Mesenteric fat pad (tissue), 1 donor: ENCODE results near the gene RAB3A. TPM values are rescaled to one million over a fixed set of nuclear protein-coding genes. Genes with fewer than 3 reads are reported as not detected.

Source experiments
- DNase-seq: peaks from one replicate; pipeline ENCODE4 v3.0.0-alpha.2; 2020; ENCODE audit warnings: low spot score
- long read RNA-seq: library from polyadenylated mRNA; unstranded; transcript quantifications from one replicate; pipeline ENCODE4 v2.0.0, GENCODE V29; 2020
- total RNA-seq: library from RNA; stranded (reverse); fragmentation: NEBNext Ultra II Directional; extraction: Animal tissue kit (Norgen Biotek cat#: 25700); gene quantifications from one replicate; pipeline ENCODE4 v1.2.1, GENCODE V29; 2021
- donor health status: DM: yes; HTN: yes; CAD: no.

The RAB3A gene, protein sequence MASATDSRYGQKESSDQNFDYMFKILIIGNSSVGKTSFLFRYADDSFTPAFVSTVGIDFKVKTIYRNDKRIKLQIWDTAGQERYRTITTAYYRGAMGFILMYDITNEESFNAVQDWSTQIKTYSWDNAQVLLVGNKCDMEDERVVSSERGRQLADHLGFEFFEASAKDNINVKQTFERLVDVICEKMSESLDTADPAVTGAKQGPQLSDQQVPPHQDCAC
- 3.0 TPM for total RNA-seq
- long read RNA-seq = 0 reads

DNA sequence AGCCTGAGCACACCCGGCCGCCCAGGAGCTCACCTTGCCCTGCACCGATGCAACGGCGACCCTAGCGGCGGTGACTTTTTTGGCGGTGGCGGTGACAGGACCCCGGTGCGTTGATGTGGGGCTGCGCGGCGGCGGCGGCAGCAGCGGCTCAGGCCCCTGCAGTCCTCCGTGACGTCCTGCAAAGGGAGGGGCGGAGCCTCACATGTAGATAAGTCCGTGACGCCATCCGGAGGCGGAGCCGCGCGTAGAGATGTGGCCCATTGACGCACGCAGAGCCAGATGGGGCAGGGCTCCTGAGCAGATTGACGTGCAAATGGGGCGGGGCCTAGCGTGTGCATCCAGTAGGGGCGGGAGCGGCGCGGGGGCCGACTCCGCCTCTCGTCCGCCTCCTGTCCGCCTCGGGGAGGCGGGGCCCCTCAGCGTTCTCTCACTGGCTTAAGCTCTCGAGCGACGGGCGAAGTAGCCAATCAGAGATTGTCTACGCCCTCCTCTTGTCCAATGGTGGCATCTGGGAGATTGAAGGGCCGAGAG, at the start of gene RAB3A:
Gene RAB3A, minus strand, starts transcription at position 180 of the 531 bp plus-strand sequence. CDS start 1,302 bp downstream, outside the sequence.
- DNase-seq = peak; percentile 100

GRCh38 chr19:18253130-18253529, 49.3 kb upstream of the RAB3A start:
- no peak for DNase-seq

- DNase-seq = no peak
These were observed 48.5 kb upstream of the RAB3A start for GRCh38 chr19:18252370-18252717.

- DNase-seq = no peak
These were observed 47.9 kb upstream of the RAB3A start for GRCh38 chr19:18251587-18252369.

DNA sequence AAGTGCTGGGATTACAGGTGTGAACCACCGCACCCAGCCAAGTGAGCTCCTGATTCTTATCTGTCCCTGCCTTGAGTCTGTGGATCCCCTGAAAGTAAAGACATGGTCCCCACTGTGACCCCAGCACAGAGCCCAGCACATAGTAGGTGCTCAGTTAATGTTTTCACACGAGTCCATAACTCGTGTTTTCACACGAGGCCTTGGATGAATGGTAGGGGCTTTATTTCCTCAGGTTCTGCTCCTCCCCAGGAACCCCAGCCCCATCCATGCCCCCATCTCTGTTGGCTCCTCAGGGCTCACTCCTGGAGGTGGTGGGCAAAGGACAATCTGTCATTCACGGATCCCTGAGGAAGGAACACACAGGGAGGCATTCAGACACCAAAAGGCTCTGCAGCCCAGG, 46.0 kb upstream of the RAB3A start:
- DNase-seq = no peak

DNA sequence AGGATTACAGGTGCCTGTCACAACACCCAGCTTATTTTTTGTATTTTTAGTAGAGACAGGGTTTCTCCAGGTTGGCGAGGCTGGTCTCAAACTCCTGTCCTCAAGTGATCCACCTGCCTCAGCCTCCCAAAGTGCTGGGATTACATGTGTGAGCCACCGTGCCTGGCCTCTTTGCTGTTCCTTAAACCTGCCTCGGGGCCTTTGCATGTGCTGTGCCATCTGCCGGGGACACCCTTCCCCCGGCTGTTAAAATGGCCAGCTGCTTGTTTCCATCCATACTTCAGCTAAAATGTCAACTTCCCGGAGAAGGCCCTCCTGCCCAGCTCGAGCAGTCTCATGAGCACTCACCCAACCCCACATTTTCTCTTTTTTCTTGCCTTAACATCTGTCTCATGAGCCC, 41.5 kb upstream of the RAB3A start:
- no peak for DNase-seq

DNA sequence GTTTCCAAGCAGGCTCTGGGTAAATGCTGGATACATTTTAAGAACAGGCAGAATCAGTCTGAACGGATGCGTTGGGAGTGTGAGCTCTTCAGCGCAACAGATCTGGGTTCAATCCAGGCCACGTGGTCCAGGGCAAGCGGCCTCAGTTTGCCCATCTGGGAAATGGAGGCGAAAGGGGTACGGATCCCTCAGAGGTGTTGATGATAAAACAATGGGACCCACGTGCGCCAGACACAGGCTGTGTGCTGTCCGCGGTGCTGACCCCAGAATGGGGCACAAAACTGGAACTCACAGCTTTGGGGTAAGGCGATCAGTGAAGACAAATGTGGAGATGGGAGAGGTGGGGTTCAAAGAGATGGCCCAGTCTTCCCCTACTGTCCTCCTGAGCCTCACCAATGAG, 35.5 kb upstream of the RAB3A start:
- no peak for DNase-seq

GRCh38 chr19:18234194-18234593, 30.4 kb upstream of the RAB3A start:
- DNase-seq = no peak

DNA sequence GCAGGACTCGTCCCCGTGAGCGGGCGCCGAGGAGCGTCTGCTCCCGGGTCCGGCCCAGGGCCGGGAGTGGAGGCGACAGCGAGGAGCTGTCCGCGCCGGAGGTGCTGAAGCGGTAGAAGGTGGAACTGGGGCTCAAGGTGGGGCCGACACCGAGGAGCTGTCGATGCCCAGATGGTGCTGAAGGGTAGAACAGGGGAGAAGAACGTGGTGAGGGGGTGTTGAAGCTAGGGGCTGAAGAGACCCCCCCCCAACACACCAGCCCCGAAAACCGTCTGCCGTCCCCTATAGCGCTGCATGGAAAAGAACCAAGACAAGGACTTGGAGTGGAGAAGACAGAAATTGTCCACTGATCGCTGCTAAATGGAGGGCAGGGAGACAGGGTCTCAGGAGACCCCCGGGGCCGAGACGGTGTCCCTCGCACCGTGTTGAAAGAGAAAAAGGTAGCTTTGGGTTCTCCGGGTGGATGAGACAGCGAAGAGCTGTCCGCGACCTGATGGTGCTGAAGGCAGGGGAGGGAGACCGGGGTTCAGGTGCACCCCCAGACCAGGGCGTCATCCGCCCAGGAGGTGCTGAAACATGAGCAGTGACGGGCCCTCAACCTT, 29.5 kb upstream of the RAB3A start:
- DNase-seq = no peak

GRCh38 chr19:18232540-18233223, 28.8 kb upstream of the RAB3A start:
- DNase-seq = no peak

DNA sequence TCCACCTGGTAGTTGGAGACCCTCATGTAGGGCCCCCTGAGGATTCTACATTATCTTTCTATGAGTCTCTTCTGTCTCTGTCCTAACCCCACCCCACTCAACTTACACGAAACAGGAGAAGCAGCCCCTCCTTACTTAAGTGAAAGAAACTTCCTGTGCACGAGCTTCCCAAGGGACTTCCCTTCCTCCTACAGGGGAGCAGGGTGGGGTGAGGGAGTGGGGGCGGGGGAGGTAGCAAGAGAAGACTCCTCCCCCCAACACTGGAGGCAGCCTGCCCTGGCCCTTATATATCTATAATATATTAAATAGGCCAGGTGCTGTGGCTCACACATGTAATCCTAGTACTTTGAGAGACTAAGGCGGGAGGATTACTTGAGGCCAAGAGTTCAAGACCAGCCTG, 27.9 kb upstream of the RAB3A start:
- no peak for DNase-seq

GRCh38 chr19:18230941-18231734, 27.3 kb upstream of the RAB3A start:
- DNase-seq = no peak

- DNase-seq = no peak
These were observed 26.1 kb upstream of the RAB3A start for GRCh38 chr19:18229915-18230314.

DNA sequence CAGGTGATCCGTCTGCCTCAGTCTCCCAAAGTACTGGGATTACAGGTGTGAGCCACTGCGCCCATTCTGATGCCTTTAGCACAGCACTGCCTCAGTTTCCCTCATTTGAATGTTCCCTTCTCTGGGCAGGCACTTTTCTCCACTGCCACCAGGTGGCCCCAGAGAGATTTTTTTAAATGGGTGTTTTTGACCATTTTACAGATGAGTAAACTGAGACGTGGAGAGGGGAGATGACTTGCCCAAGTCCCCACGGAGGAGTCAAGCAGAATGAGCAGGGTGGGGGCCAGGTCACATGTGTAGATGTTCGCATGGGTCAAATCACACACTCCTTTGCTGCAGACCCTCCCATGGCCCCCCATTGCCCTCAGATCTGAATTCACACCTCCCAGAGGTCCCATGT, 25.6 kb upstream of the RAB3A start:
- DNase-seq = no peak

DNA sequence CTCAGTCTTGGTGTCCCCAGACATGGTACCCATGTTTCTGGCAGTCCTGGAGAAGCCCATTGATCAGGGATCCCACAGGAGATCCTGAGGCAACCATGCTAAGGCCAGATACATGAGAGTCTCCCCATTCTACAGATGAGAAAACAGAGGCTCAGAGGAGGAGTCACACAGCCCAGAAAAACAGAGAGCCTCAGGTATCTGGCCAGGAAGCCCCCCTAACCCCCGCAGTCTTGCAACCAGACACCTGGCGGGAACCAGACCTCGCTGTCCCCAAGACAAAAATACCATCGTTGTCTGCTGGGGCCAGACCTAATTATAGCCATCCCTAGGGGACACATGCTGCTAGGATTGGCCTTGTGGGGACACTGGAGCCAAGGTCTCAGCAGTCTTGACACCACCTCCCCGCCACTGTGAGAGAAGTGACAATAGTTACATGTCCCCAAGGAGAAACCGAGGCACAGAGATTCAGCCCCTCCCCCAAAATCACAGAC, 24.0 kb upstream of the RAB3A start:
- DNase-seq = no peak

DNA sequence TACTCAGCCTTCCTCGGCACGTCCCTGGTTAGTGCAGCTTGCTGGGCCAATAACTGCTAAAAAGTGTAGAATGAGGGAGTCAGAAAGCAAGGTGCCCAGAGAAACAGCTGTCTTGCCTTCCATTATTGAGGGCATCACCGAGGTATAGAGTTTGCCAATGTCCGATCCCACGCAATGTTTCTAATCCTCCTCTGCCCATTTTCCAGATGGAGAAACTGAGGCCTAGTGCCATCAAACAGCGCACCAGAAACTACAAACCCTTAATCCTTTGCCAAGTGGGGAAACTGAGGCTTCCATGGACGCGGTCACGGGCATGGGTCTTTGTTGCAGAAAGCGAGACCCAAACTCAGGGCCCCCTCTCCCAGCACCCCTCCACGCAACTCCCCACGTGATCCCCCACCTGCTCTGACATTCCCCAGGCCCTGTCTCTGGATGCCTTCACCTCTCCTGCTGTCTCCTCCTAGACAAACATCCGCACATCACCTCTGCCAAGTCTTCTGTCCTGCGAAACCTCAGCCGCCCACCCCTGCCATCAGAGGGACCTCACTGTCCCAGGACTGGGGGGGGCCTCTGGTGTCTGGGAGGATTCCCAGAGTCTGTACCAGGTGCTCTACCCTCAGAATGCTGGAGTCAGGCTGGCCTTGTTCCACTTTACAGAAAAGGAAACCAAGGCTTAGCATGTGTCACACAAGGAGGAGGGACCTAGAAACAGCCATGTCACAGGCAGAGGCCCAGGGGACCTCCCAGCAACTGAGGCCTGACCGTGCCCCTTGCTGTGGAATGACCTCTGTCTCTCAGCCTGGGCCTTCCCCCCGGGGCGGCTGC, 23.3 kb upstream of the RAB3A start:
- DNase-seq = no peak

DNA sequence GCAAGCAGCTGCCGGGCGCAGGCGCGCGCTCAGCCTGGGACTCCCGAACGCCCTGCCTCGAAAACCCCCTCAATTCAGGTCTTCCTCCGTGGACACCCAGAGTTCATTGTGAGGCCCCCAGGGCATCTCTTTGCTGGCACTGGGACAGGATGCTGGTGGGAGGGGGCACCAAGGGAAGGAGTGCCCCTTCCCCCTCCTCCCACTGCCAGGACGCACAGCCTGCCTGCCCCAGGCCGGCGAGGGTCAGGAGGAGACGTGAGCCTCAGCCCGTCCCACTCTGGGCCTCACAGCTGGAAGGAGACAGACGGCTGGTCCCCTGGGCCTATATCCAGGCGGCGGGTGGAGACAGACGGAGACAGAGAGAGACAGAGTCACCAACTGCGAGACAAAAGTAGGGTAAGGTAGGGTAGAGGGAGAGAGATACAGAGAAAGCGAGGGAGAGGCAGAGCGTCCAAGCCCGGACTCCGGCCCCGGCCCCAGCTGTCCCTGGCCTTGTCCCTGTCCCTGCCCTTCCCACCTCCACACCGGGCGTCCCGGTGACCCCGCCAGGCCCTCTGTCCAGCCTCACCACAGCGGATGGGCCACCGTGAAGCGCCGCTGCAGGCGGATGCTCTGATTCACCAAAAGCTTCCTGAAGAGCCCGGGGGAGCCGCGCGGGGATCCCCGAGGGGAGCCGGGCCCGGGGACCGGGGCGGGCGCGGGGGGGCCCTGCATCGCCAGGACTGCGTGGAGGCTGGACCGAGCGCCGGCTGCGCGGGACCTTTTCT, 22.0 kb upstream of the RAB3A start, which contains the start of gene PDE4C:
Gene PDE4C, minus strand, starts transcription at position 737 of the 767 bp plus-strand sequence. Its CDS starts 23 bp downstream, at position 714.
- no peak for DNase-seq

- DNase-seq = no peak
These were observed 21.5 kb upstream of the RAB3A start for GRCh38 chr19:18225355-18225701.
